WTC11 (cell line): Measurements from ENCODE around the gene ARHGAP15. TPM values are rescaled to one million over a fixed set of nuclear protein-coding genes. Genes with fewer than 3 reads are reported as not detected.

ENCODE experiments used
- ATAC-seq: fragments of 200-7000 bp; cut with Tn5 transposase; 2 replicates; pipeline ENCODE4 v1.10.0; 2021; ENCODE audit warnings: mild to moderate bottlenecking, moderate library complexity
- CTCF ChIA-PET: fragments of 300-600 bp; sonication (Branson Sonifier 250); formaldehyde crosslinking; loops from one replicate; lab custom pipeline; 2021; ENCODE audit warnings: antibody characterized with exemption; lab: Charles Lee
- POLR2A ChIA-PET: fragments of 350-600 bp; sonication (Branson Sonifier 250); formaldehyde crosslinking; loops from one replicate; lab custom pipeline; 2021; ENCODE audit warnings: antibody characterized with exemption; lab: Charles Lee
- DNase-seq: peaks from one replicate; pipeline ENCODE4 v3.0.0; 2021; ENCODE audit warnings: low spot score
- H3K27ac Mint-ChIP-seq: 2 replicates; pipeline ENCODE4 v1.8.0; 2021; ENCODE audit warnings: mixed read lengths
- H3K27me3 Mint-ChIP-seq: 2 replicates; pipeline ENCODE4 v1.8.0; 2021; ENCODE audit warnings: low read depth, mild to moderate bottlenecking, moderate library complexity, mixed read lengths
- H3K36me3 Mint-ChIP-seq: 2 replicates; pipeline ENCODE4 v1.8.0; 2021; ENCODE audit warnings: mixed read lengths
- H3K4me1 Mint-ChIP-seq: 2 replicates; pipeline ENCODE4 v1.8.0; 2022; ENCODE audit warnings: mixed read lengths
- H3K4me3 Mint-ChIP-seq: 2 replicates; pipeline ENCODE4 v1.8.0; 2021; ENCODE audit warnings: mild to moderate bottlenecking, moderate library complexity, mixed read lengths
- H3K9me3 Mint-ChIP-seq: 2 replicates; pipeline ENCODE4 v1.8.0; 2021; ENCODE audit warnings: mixed read lengths
- AFF4 ChIP-seq: sonication (generic); formaldehyde crosslinking; IDR thresholded peaks from 2 replicates; pipeline ENCODE4 v1.8.1; 2023; ENCODE audit warnings: mild to moderate bottlenecking, missing genetic modification reagents, borderline replicate concordance
- ARID4B ChIP-seq: sonication (generic); formaldehyde crosslinking; IDR thresholded peaks from 2 replicates; pipeline ENCODE4 v1.8.0; 2023; ENCODE audit warnings: missing genetic modification reagents, mild to moderate bottlenecking, borderline replicate concordance
- CREB1 ChIP-seq: sonication (generic); formaldehyde crosslinking; IDR thresholded peaks from 2 replicates; pipeline ENCODE4 v1.8.0; 2023; ENCODE audit warnings: mild to moderate bottlenecking, missing genetic modification reagents
- CREM ChIP-seq: sonication (generic); formaldehyde crosslinking; IDR thresholded peaks from 2 replicates; pipeline ENCODE4 v1.8.1; 2022; ENCODE audit warnings: mild to moderate bottlenecking, missing genetic modification reagents, moderate library complexity
- FOXJ3 ChIP-seq: sonication (generic); formaldehyde crosslinking; IDR thresholded peaks from 2 replicates; pipeline ENCODE4 v1.9.0; 2021; ENCODE audit warnings: missing genetic modification reagents, mild to moderate bottlenecking, borderline replicate concordance
- FOXP1 ChIP-seq: sonication (generic); formaldehyde crosslinking; IDR thresholded peaks from 2 replicates; pipeline ENCODE4 v1.8.0; 2022; ENCODE audit warnings: missing genetic modification reagents, mild to moderate bottlenecking, moderate library complexity, borderline replicate concordance
- FOXP4 ChIP-seq: sonication (generic); formaldehyde crosslinking; IDR thresholded peaks from 2 replicates; pipeline ENCODE4 v1.8.0; 2022; ENCODE audit warnings: mild to moderate bottlenecking, missing genetic modification reagents
- HMGA2 ChIP-seq: fragments of 250-450 bp; sonication (Bioruptor Pico); IDR thresholded peaks from 2 replicates; pipeline ENCODE4 v1.4.0; 2021; ENCODE audit warnings: mild to moderate bottlenecking, moderate library complexity
- JAZF1 ChIP-seq: fragments of 250-450 bp; sonication (Bioruptor Pico); IDR thresholded peaks from 2 replicates; pipeline ENCODE4 v1.9.0; 2021; ENCODE audit warnings: moderate library complexity, mild to moderate bottlenecking, inconsistent platforms
- JUN ChIP-seq: sonication (generic); formaldehyde crosslinking; IDR thresholded peaks from 2 replicates; pipeline ENCODE4 v1.8.0; 2023; ENCODE audit warnings: mild to moderate bottlenecking, missing genetic modification reagents
- KAT7 ChIP-seq: sonication (generic); formaldehyde crosslinking; IDR thresholded peaks from 2 replicates; pipeline ENCODE4 v1.8.1; 2023; ENCODE audit warnings: missing genetic modification reagents, mild to moderate bottlenecking, borderline replicate concordance
- MLX ChIP-seq: sonication (generic); formaldehyde crosslinking; IDR thresholded peaks from 2 replicates; pipeline ENCODE4 v1.8.1; 2023; ENCODE audit warnings: mild to moderate bottlenecking, missing genetic modification reagents, moderate library complexity
- NFE2L1 ChIP-seq: sonication (generic); formaldehyde crosslinking; IDR thresholded peaks from 2 replicates; pipeline ENCODE4 v1.8.1; 2023; ENCODE audit warnings: missing genetic modification reagents
- NFYB ChIP-seq: sonication (generic); formaldehyde crosslinking; conservative IDR thresholded peaks from 2 replicates; pipeline ENCODE4 v1.8.0; 2022; ENCODE audit warnings: low read depth, missing genetic modification reagents
- NR1H2 ChIP-seq: sonication (generic); formaldehyde crosslinking; IDR thresholded peaks from 2 replicates; pipeline ENCODE4 v1.9.0; 2021; ENCODE audit warnings: mild to moderate bottlenecking, moderate library complexity, missing genetic modification reagents
- NR2C2 ChIP-seq: sonication (generic); formaldehyde crosslinking; IDR thresholded peaks from 2 replicates; pipeline ENCODE4 v1.8.0; 2022; ENCODE audit warnings: mild to moderate bottlenecking, missing genetic modification reagents
- RORB ChIP-seq: fragments of 250-450 bp; sonication (Bioruptor Pico); IDR thresholded peaks from 2 replicates; pipeline ENCODE4 v1.9.0; 2021; ENCODE audit warnings: mild to moderate bottlenecking
- TCF7 ChIP-seq: sonication (generic); formaldehyde crosslinking; IDR thresholded peaks from 2 replicates; pipeline ENCODE4 v1.8.0; 2022; ENCODE audit warnings: mild to moderate bottlenecking, low read depth, missing genetic modification reagents, moderate library complexity
- TEAD4 ChIP-seq: sonication (generic); formaldehyde crosslinking; IDR thresholded peaks from 2 replicates; pipeline ENCODE4 v1.8.0; 2022; ENCODE audit warnings: mild to moderate bottlenecking, missing genetic modification reagents
- TP53 ChIP-seq: sonication (generic); formaldehyde crosslinking; IDR thresholded peaks from 2 replicates; pipeline ENCODE4 v1.8.1; 2023; ENCODE audit warnings: mild to moderate bottlenecking, missing genetic modification reagents
- ZMAT4 ChIP-seq: fragments of 250-450 bp; sonication (Bioruptor Pico); IDR thresholded peaks from 2 replicates; pipeline ENCODE4 v1.9.0; 2021; ENCODE audit warnings: mild to moderate bottlenecking
- ZNF138 ChIP-seq: sonication (generic); formaldehyde crosslinking; conservative IDR thresholded peaks from 2 replicates; pipeline ENCODE4 v1.8.1; 2022; ENCODE audit warnings: mild to moderate bottlenecking, moderate library complexity, missing genetic modification reagents
- ZNF396 ChIP-seq: fragments of 250-450 bp; sonication (Bioruptor Pico); IDR thresholded peaks from 2 replicates; pipeline ENCODE4 v1.8.0; 2021; ENCODE audit warnings: mild to moderate bottlenecking, moderate library complexity, borderline replicate concordance
- ZNF423 ChIP-seq: fragments of 250-450 bp; sonication (Bioruptor Pico); IDR thresholded peaks from 2 replicates; pipeline ENCODE4 v2.1.2; 2022; ENCODE audit warnings: mild to moderate bottlenecking, moderate library complexity
- ZNF425 ChIP-seq: fragments of 250-450 bp; sonication (Bioruptor Pico); conservative IDR thresholded peaks from 2 replicates; pipeline ENCODE4 v1.9.0; 2021; ENCODE audit warnings: mild to moderate bottlenecking
- total RNA-seq: library from RNA; stranded (reverse); gene quantifications from 3 replicates; pipeline ENCODE4 v1.2.3, GENCODE V29; 2021

The ARHGAP15 gene
- total RNA-seq, 1 experiment from 2014 or later = 0.28 TPM

GRCh38 chr2:143533846-143534245 is 404.6 kb downstream of the ARHGAP15 start:
- peaks cover 7% of the 10 kb centered on the region for H3K9me3 Mint-ChIP-seq
- no peaks in the 10 kb centered on the region for H3K27me3 Mint-ChIP-seq
- 0 out of 2 replicates have a peak, but pooled peaks cover under 1% of the 10 kb centered on the region for H3K36me3 Mint-ChIP-seq
- no peak for TF ChIP-seq TP53 (CRISPR knock-in tag)
- no peak for TF ChIP-seq NR1H2 (CRISPR knock-in tag)
- no peak for TF ChIP-seq JUN (CRISPR knock-in tag)
- no peak for TF ChIP-seq RORB (CRISPR knock-in tag)
- TF ChIP-seq NR2C2 = no peak
- TF ChIP-seq ZNF425 = no peak
- no peak for TF ChIP-seq ARID4B (CRISPR knock-in tag)
- no peak for TF ChIP-seq CREM (CRISPR knock-in tag)
- no peak for TF ChIP-seq KAT7
- no peak for TF ChIP-seq ZNF138
- TF ChIP-seq TCF7 (CRISPR knock-in tag) = no peak
- TF ChIP-seq ZNF396 (CRISPR knock-in tag) = no peak
- no peak for TF ChIP-seq NFE2L1 (CRISPR knock-in tag)
- TF ChIP-seq AFF4 (CRISPR knock-in tag) = no peak
- TF ChIP-seq TEAD4 (CRISPR knock-in tag) = no peak
- TF ChIP-seq JAZF1 = no peak
- TF ChIP-seq HMGA2 (CRISPR knock-in tag) = no peak
- TF ChIP-seq NFYB (CRISPR knock-in tag) = no peak
- TF ChIP-seq, all 79 proteins: peak for 0
- no peak overlapping the region for H3K27ac Mint-ChIP-seq
- ATAC-seq (no peak; the same call in 1 of the 2 replicates), DNase-seq (no peak)
- H3K4me1 Mint-ChIP-seq = no peaks in the 10 kb centered on the region
- ChIA-PET CTCF (no interaction called here), POLR2A (no interaction called here)
- no peak overlapping the region for H3K4me3 Mint-ChIP-seq

GRCh38 chr2:143535802-143536201 is 406.6 kb downstream of the ARHGAP15 start:
- ChIA-PET POLR2A (no interaction called here), CTCF (no interaction called here)
- Mint-ChIP-seq H3K27ac (no peak overlapping the region), H3K36me3 (peaks cover 11% of the 10 kb centered on the region), H3K4me3 (no peak overlapping the region), H3K4me1 (no peaks in the 10 kb centered on the region), H3K9me3 (peaks cover 20% of the 10 kb centered on the region), H3K27me3 (no peaks in the 10 kb centered on the region)
- ATAC-seq (no peak), DNase-seq (no peak)
- TF ChIP-seq CREB1 (CRISPR knock-in tag) (no peak), FOXJ3 (CRISPR knock-in tag) (no peak), ZMAT4 (no peak), FOXP4 (CRISPR knock-in tag) (no peak), NFE2L1 (CRISPR knock-in tag) (no peak), ZNF423 (CRISPR knock-in tag) (no peak), FOXP1 (CRISPR knock-in tag) (no peak), MLX (no peak)
